Esophagus muscularis mucosa (tissue), 3 donors: ENCODE results near the gene PC.

Experiments used
- POLR2A ChIP-seq: fragments of 450-650 bp; IDR thresholded peaks from one replicate; pipeline ENCODE4 v1.6.1; 2017; ENCODE audit warnings: antibody characterized with exemption, moderate library complexity, mild to moderate bottlenecking, low read depth
- TF ChIP-seq, protein P1 (sequence below), 3 experiments: fragments of 200-600 bp in 2 of 3; fragments of 450-650 bp in 1 of 3; sonication (generic) in 2 of 3; IDR thresholded peaks; one replicate each; pipeline ENCODE4 v1.5.1; 2017 to 2019; ENCODE audit warnings: antibody characterized with exemption in 3 of 3, mild to moderate bottlenecking in 2 of 3, moderate library complexity in 1 of 3

DNA sequence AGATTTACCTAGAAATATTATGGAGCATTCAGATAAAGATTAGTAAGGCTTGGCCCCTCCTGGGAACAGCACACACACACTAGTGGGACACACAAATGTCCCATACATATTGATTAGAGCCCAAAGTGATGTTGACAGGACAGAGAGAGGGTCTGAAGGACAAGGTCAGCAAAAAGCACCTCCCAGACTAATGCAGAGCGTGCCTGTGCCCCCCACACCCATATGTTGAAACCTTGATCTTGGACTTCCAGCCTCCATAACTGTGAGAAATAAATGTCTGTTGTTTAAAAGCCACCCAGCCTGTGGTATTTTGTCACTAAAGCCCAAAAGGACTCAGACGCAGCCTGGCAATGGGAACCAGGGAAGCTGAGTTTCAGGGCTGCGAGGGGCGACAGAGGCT lies 73.7 kb downstream of the PC start:
- TF ChIP-seq POLR2A = no peak
- TF ChIP-seq, protein P1, sequence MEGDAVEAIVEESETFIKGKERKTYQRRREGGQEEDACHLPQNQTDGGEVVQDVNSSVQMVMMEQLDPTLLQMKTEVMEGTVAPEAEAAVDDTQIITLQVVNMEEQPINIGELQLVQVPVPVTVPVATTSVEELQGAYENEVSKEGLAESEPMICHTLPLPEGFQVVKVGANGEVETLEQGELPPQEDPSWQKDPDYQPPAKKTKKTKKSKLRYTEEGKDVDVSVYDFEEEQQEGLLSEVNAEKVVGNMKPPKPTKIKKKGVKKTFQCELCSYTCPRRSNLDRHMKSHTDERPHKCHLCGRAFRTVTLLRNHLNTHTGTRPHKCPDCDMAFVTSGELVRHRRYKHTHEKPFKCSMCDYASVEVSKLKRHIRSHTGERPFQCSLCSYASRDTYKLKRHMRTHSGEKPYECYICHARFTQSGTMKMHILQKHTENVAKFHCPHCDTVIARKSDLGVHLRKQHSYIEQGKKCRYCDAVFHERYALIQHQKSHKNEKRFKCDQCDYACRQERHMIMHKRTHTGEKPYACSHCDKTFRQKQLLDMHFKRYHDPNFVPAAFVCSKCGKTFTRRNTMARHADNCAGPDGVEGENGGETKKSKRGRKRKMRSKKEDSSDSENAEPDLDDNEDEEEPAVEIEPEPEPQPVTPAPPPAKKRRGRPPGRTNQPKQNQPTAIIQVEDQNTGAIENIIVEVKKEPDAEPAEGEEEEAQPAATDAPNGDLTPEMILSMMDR (IDR thresholded peaks at IDR 0.05) = no peak
